Ascending aorta (tissue), 2 donors: ENCODE data around the gene ADD3. TPM values are rescaled to one million over a fixed set of nuclear protein-coding genes. Genes with fewer than 3 reads are reported as not detected.

Experiments used
- DNase-seq, 2 donors: peaks; one replicate each; pipeline ENCODE4 v3.0.0-alpha.2; 2019; ENCODE audit warnings: low spot score in 2 of 2
- H3K27ac ChIP-seq, 2 donors: fragments of 200-600 bp; sonication (generic); one replicate each; pipeline ENCODE4 v1.5.1; 2016 to 2017; ENCODE audit warnings: mild to moderate bottlenecking in 1 of 2
- H3K27me3 ChIP-seq: fragments of 200-600 bp; sonication (generic); one replicate; pipeline ENCODE4 v1.5.1; 2017
- H3K36me3 ChIP-seq, 2 donors: fragments of 200-600 bp; sonication (generic); one replicate each; pipeline ENCODE4 v1.5.1; 2016
- H3K4me1 ChIP-seq, 2 donors: fragments of 200-600 bp; sonication (generic); one replicate each; pipeline ENCODE4 v1.5.1; 2016 to 2017; ENCODE audit warnings: mild to moderate bottlenecking in 1 of 2
- H3K4me3 ChIP-seq, 2 donors: fragments of 200-600 bp; sonication (generic); one replicate each; pipeline ENCODE4 v1.5.1; 2016 to 2017; ENCODE audit warnings: mild to moderate bottlenecking in 1 of 2
- H3K9me3 ChIP-seq, 2 donors: fragments of 200-600 bp; sonication (generic); one replicate each; pipeline ENCODE4 v1.5.1; 2016
- CTCF ChIP-seq, 3 experiments: fragments of 200-600 bp in 2 of 3; fragments of 450-650 bp in 1 of 3; sonication (generic) in 2 of 3; IDR thresholded peaks; one replicate each; pipeline ENCODE4 v1.5.1; 2016 to 2019; ENCODE audit warnings: antibody characterized with exemption in 3 of 3, mild to moderate bottlenecking in 1 of 3, moderate library complexity in 1 of 3
- intact Hi-C: fragments of 100-400 bp; cut with DNase I; formaldehyde crosslinking; loops from one replicate; pipeline ENCODE4 v1.15.1; 2023
- total RNA-seq: library from RNA; depleted of rRNA; stranded (reverse); fragments of >200 nt; gene quantifications from one replicate; pipeline ENCODE4 v1.1.0, GENCODE V29; 2016

ADD3 gene
- total RNA-seq, result 93.0 TPM

GRCh38 chr10:110007701-110008517 is at the start of gene ADD3:
ADD3 (plus strand) TSS chr10:110007984; CDS start chr10:110100654, 92,670 bp downstream.
- intact Hi-C loops, result loop anchor here (1.0 to 5.0 kb wide), 7 partner anchors 43 to 559 kb away; partner anchors contain the start of genes SMC3 and XPNPEP1
- DNase-seq, result peak; percentile 77 to 97
- Histone ChIP-seq H3K4me3 (peak within 1 kb of the TSS; percentile 68 to 100), H3K4me1 (peaks cover 3 to 15% of the 10 kb centered on the region in 2 donors), H3K36me3 (no peaks in the 10 kb centered on the region), H3K27me3 (no peaks in the 10 kb centered on the region), H3K27ac (peak within 1 kb of the TSS; percentile 94 to 99), H3K9me3 (no peaks in the 10 kb centered on the region)
- no peak for TF ChIP-seq CTCF (IDR thresholded peaks at IDR 0.05)

- intact Hi-C loops, result loop anchor here (2.0 kb wide), 1 partner anchor 21 kb away; no protein-coding TSS in a partner anchor
- Histone ChIP-seq H3K36me3 (no peaks in the 10 kb centered on the region), H3K27ac (no peak overlapping the region), H3K27me3 (no peaks in the 10 kb centered on the region), H3K4me1 (peaks cover 0 to 17% of the 10 kb centered on the region in 2 donors), H3K9me3 (no peaks in the 10 kb centered on the region), H3K4me3 (no peak overlapping the region)
- DNase-seq, result no peak
- TF ChIP-seq CTCF (IDR thresholded peaks at IDR 0.05), result no peak
Observed at GRCh38 chr10:109958059-109958458, 49.7 kb upstream of the ADD3 start.

- Histone ChIP-seq H3K27me3 (no peaks in the 10 kb centered on the region), H3K27ac (no peak overlapping the region), H3K4me1 (peaks cover 0 to 17% of the 10 kb centered on the region in 2 donors), H3K9me3 (no peaks in the 10 kb centered on the region), H3K36me3 (no peaks in the 10 kb centered on the region), H3K4me3 (no peak overlapping the region)
- DNase-seq, result no peak
- TF ChIP-seq CTCF (IDR thresholded peaks at IDR 0.05), result no peak
- intact Hi-C loops, result loop anchor here (2.0 kb wide), 1 partner anchor 19 kb away; no protein-coding TSS in a partner anchor
Observed at GRCh38 chr10:109959259-109960145, 48.3 kb upstream of the ADD3 start.

GRCh38 chr10:109960682-109961081 is 47.1 kb upstream of the ADD3 start:
- peak overlapping the region; percentile 31 to 69 for H3K27ac ChIP-seq
- H3K27me3 ChIP-seq, result no peaks in the 10 kb centered on the region
- no peaks in the 10 kb centered on the region for H3K9me3 ChIP-seq
- no peak overlapping the region for H3K4me3 ChIP-seq
- TF ChIP-seq CTCF (IDR thresholded peaks at IDR 0.05), result no peak
- intact Hi-C loops, result no loop called here
- no peaks in the 10 kb centered on the region for H3K36me3 ChIP-seq
- H3K4me1 ChIP-seq, result peaks cover 0 to 20% of the 10 kb centered on the region in 2 donors
- no peak for DNase-seq

- H3K4me3 ChIP-seq, result no peak overlapping the region
- DNase-seq, result no peak
- peaks cover 0 to 26% of the 10 kb centered on the region in 2 donors for H3K4me1 ChIP-seq
- H3K27me3 ChIP-seq, result no peaks in the 10 kb centered on the region
- intact Hi-C loops, result no loop called here
- no peaks in the 10 kb centered on the region for H3K36me3 ChIP-seq
- no peak for TF ChIP-seq CTCF (IDR thresholded peaks at IDR 0.05)
- no peaks in the 10 kb centered on the region for H3K9me3 ChIP-seq
- H3K27ac ChIP-seq, result peak overlapping the region; percentile 62 to 69
Observed at GRCh38 chr10:109961174-109962001, 46.4 kb upstream of the ADD3 start.
